ENCODE measurements around the gene HTT.

GRCh38 chr4:3256230-3257102 is 182.0 kb downstream of the HTT start:
- TF ChIP-seq EZH2 (IDR thresholded peaks at IDR 0.05; ENCODE audit: borderline replicate concordance, low read depth, low read length, poor library complexity, severe bottlenecking), result no peak
- no peak for TF ChIP-seq CTCF (conservative IDR thresholded peaks at IDR 0.05; ENCODE audit: low read depth, low read length)
